ENCODE data around the gene ZNF195.
"Not testable (repeated sequence)": the region's sequence is repeated elsewhere in the genome, so short reads cannot be mapped to it uniquely, and the experiment has no call there.

- not testable (repeated sequence) for TF ChIP-seq ZNF331 (CRISPR knock-in tag; IDR thresholded peaks at IDR 0.05; ENCODE audit: low read depth); EZH2 (IDR thresholded peaks at IDR 0.05; ENCODE audit: low read depth, unreplicated experiment); CTCF (conservative IDR thresholded peaks at IDR 0.05; ENCODE audit: low read depth in 2 of 2); POLR2AphosphoS5 (IDR thresholded peaks at IDR 0.05; ENCODE audit: low read depth); EZH2phosphoT487 (IDR thresholded peaks at IDR 0.05; ENCODE audit: unreplicated experiment); CREB1 (CRISPR knock-in tag; IDR thresholded peaks at IDR 0.05; ENCODE audit: low read depth); REST (IDR thresholded peaks at IDR 0.05; ENCODE audit: unreplicated experiment); ZNF114 (CRISPR knock-in tag; IDR thresholded peaks at IDR 0.05); ZNF462 (CRISPR knock-in tag; IDR thresholded peaks at IDR 0.05); ETS1 (IDR thresholded peaks at IDR 0.05); JUNB (IDR thresholded peaks at IDR 0.05; ENCODE audit: unreplicated experiment); STAT1 (IDR thresholded peaks at IDR 0.05; ENCODE audit: unreplicated experiment)
Observed at GRCh38 chr11:3326450-3326849, 52.5 kb downstream of the ZNF195 start.
